Nephron (organoid): ENCODE measurements around the gene GLI2.

Experiments
- H3K27ac Mint-ChIP-seq, 3 experiments: 2 replicates each; pipeline ENCODE4 v1.8.0; 2020; ENCODE audit warnings: mixed read lengths in 3 of 3, mild to moderate bottlenecking in 2 of 3, moderate library complexity in 1 of 3
- H3K27me3 Mint-ChIP-seq: 2 replicates; pipeline ENCODE4 v1.8.0; 2021; ENCODE audit warnings: low read depth, mild to moderate bottlenecking, moderate library complexity, mixed read lengths
- H3K36me3 Mint-ChIP-seq: 2 replicates; pipeline ENCODE4 v1.8.0; 2020; ENCODE audit warnings: low read depth, mixed read lengths
- H3K4me1 Mint-ChIP-seq: 2 replicates; pipeline ENCODE4 v1.8.0; 2020; ENCODE audit warnings: mixed read lengths
- H3K4me3 Mint-ChIP-seq, 3 experiments: 2 replicates each; pipeline ENCODE4 v1.8.0; 2020; ENCODE audit warnings: mild to moderate bottlenecking in 3 of 3, mixed read lengths in 3 of 3, moderate library complexity in 2 of 3
- H3K9me3 Mint-ChIP-seq: 2 replicates; pipeline ENCODE4 v1.8.0; 2020; ENCODE audit warnings: mixed read lengths
- TF ChIP-seq, protein P1 (sequence below), 3 experiments: fragments of 200-600 bp; sonication (generic); IDR thresholded peaks; one replicate each; pipeline ENCODE4 v1.5.0; 2021; ENCODE audit warnings: antibody characterized with exemption in 3 of 3; ENCODE audit not compliant: unreplicated experiment in 3 of 3

GLI2 gene

DNA sequence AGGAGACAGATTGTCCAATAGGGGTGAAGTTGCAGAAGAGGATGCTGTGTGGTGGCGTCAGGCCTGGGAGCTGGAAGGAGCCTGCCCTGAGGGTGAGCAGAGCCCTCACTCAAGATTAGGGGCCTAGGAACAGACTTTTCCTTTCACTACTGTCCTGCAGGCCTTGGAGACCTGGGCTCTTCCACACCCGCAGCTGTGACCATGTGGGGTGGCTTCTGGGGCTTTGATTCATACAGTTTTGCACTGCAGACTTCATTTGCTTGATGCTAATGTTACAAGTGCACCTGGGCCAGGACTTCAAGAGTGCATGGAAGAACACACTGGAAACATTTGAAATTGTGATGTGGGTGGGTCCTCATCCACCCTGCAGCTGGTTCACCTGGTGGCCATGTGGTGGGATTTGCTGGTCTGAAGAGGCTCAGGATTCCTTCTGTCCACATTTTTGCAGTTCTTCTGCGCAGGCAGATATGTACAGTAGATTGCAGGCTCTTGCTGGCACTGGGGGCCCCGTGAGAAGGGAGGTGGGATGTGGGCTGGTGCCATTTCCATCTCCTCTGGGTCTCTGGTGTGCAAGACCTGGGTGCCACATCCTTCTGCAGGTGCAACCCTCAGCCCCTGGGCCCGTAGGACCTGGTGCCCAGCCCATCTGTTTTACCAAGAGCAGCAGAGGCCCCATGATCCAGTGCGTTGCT is 9.9 kb downstream of the GLI2 start:
- H3K9me3 Mint-ChIP-seq = no peaks in the 10 kb centered on the region
- no peak overlapping the region for H3K4me3 Mint-ChIP-seq
- TF ChIP-seq, protein P1, sequence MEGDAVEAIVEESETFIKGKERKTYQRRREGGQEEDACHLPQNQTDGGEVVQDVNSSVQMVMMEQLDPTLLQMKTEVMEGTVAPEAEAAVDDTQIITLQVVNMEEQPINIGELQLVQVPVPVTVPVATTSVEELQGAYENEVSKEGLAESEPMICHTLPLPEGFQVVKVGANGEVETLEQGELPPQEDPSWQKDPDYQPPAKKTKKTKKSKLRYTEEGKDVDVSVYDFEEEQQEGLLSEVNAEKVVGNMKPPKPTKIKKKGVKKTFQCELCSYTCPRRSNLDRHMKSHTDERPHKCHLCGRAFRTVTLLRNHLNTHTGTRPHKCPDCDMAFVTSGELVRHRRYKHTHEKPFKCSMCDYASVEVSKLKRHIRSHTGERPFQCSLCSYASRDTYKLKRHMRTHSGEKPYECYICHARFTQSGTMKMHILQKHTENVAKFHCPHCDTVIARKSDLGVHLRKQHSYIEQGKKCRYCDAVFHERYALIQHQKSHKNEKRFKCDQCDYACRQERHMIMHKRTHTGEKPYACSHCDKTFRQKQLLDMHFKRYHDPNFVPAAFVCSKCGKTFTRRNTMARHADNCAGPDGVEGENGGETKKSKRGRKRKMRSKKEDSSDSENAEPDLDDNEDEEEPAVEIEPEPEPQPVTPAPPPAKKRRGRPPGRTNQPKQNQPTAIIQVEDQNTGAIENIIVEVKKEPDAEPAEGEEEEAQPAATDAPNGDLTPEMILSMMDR (IDR thresholded peaks at IDR 0.05; ENCODE audit: unreplicated experiment in 3 of 3) = no peak
- H3K27ac Mint-ChIP-seq = peak overlapping the region in 1 of 3 experiments; percentile 35
- H3K36me3 Mint-ChIP-seq = no peaks in the 10 kb centered on the region
- H3K27me3 Mint-ChIP-seq = peaks cover 7% of the 10 kb centered on the region
- H3K4me1 Mint-ChIP-seq = peaks cover 64% of the 10 kb centered on the region

DNA sequence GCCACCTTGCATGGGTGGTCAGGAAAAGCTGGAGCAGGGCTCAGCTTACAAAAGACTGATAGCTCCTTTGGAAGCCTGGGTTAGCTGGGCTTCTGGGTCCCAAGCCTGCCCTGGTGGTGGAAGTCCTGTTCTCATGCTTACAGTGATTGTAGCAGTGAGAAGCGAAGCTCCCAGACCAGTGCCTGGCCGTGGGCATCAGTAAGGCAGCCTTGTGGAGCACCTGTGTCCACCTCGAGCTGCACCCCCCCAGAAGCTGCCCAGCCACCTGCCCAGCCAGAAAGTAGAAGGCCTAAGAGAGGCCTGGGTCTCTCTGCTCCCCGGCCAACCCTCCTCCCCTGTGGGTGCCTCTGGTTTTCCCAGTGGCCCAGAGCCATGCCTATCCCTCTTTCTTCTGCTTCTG is 10.5 kb downstream of the GLI2 start:
- Mint-ChIP-seq H3K36me3 (no peaks in the 10 kb centered on the region), H3K9me3 (no peaks in the 10 kb centered on the region), H3K4me3 (no peak overlapping the region), H3K27me3 (peaks cover 6% of the 10 kb centered on the region), H3K4me1 (peaks cover 62% of the 10 kb centered on the region), H3K27ac (peak overlapping the region in 1 of 3 experiments; percentile 23)
- TF ChIP-seq, protein P1 (IDR thresholded peaks at IDR 0.05; ENCODE audit: unreplicated experiment in 3 of 3) = no peak

GRCh38 chr2:120747281-120747680 is 11.6 kb downstream of the GLI2 start:
- H3K4me3 Mint-ChIP-seq = no peak overlapping the region
- H3K27ac Mint-ChIP-seq = no peak overlapping the region
- peaks cover 4% of the 10 kb centered on the region for H3K27me3 Mint-ChIP-seq
- TF ChIP-seq, protein P1 (IDR thresholded peaks at IDR 0.05; ENCODE audit: unreplicated experiment in 3 of 3) = no peak
- H3K9me3 Mint-ChIP-seq = no peaks in the 10 kb centered on the region
- peaks cover 59% of the 10 kb centered on the region for H3K4me1 Mint-ChIP-seq
- no peaks in the 10 kb centered on the region for H3K36me3 Mint-ChIP-seq

GRCh38 chr2:120747706-120748105 is 12.0 kb downstream of the GLI2 start:
- Mint-ChIP-seq H3K4me3 (no peak overlapping the region), H3K27me3 (peaks cover 4% of the 10 kb centered on the region), H3K4me1 (peaks cover 54% of the 10 kb centered on the region), H3K36me3 (no peaks in the 10 kb centered on the region), H3K27ac (no peak overlapping the region), H3K9me3 (no peaks in the 10 kb centered on the region)
- TF ChIP-seq, protein P1 (IDR thresholded peaks at IDR 0.05; ENCODE audit: unreplicated experiment in 3 of 3) = no peak

- no peak overlapping the region for H3K4me3 Mint-ChIP-seq
- peaks cover 49% of the 10 kb centered on the region for H3K4me1 Mint-ChIP-seq
- H3K27me3 Mint-ChIP-seq = peaks cover 4% of the 10 kb centered on the region
- H3K27ac Mint-ChIP-seq = no peak overlapping the region
- TF ChIP-seq, protein P1 (IDR thresholded peaks at IDR 0.05; ENCODE audit: unreplicated experiment in 3 of 3) = no peak
- H3K36me3 Mint-ChIP-seq = no peaks in the 10 kb centered on the region
- no peaks in the 10 kb centered on the region for H3K9me3 Mint-ChIP-seq
These were observed 12.6 kb downstream of the GLI2 start for GRCh38 chr2:120748310-120748709.

DNA sequence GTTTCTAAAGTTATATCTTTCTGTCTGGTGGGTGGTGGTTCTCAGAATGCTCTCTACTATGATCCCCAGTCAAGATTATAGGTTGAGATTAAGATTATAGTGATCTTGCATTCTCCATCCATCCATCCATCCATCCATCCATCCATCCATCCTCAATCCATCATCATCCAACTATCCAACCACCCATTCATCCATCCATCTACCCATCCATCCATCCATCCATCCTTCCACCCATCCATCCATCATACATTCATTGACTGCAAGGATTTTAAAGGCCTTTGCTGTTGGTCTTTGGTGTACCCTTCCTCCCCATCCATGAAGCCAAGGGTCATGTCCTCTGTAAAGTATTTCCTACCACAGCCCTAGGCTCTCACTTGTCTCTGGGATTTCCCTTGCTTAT is 13.1 kb downstream of the GLI2 start:
- peaks cover 4% of the 10 kb centered on the region for H3K27me3 Mint-ChIP-seq
- no peak overlapping the region for H3K4me3 Mint-ChIP-seq
- TF ChIP-seq, protein P1 (IDR thresholded peaks at IDR 0.05; ENCODE audit: unreplicated experiment in 3 of 3) = no peak
- H3K27ac Mint-ChIP-seq = peak overlapping the region in 1 of 3 experiments; percentile 52
- no peaks in the 10 kb centered on the region for H3K9me3 Mint-ChIP-seq
- peaks cover under 1% of the 10 kb centered on the region for H3K36me3 Mint-ChIP-seq
- peaks cover 49% of the 10 kb centered on the region for H3K4me1 Mint-ChIP-seq
